Endothelial cell of umbilical vein (primary cell): ENCODE results near the gene MAP3K1. TPM values are rescaled to one million over a fixed set of nuclear protein-coding genes. Genes with fewer than 3 reads are reported as not detected.

Experiments used
- BruUV-seq: library from RNA; stranded (reverse); fragments of 400-500 nt; replicated peaks from 2 replicates; lab custom pipeline; 2021; lab: Mats Ljungman, UMichigan
- CTCF ChIA-PET: fragments of 300-600, 350-600 bp; sonication (Branson Sonifier 250); formaldehyde crosslinking; loops from one replicate; lab custom pipeline; 2021; ENCODE audit warnings: antibody characterized with exemption, inconsistent platforms; lab: Charles Lee
- POLR2A ChIA-PET: fragments of 300-600, 350-600 bp; sonication (Branson Sonifier 250); formaldehyde crosslinking; loops from one replicate; lab custom pipeline; 2021; ENCODE audit warnings: antibody characterized with exemption, inconsistent platforms; lab: Charles Lee
- DNase-seq: peaks from one replicate; pipeline ENCODE4 v3.0.0-alpha.2; 2011; ENCODE audit warnings: low read depth, low spot score
- FAIRE-seq: peaks from 2 replicates; lab custom pipeline; 2011; peaks lifted over from hg19 to GRCh38; lab: Jason Lieb, UNC
- H2AFZ ChIP-seq: 2 replicates; pipeline ENCODE4 v1.6.0; 2012; ENCODE audit warnings: low read depth, low read length, control low read depth, inconsistent platforms
- H3K27ac ChIP-seq: 2 replicates; pipeline ENCODE4 v1.5.1; 2011; ENCODE audit warnings: low read depth, mild to moderate bottlenecking, control low read depth, low read length, moderate library complexity; ENCODE audit not compliant: insufficient read depth
- H3K27me3 ChIP-seq, 2 experiments: 2 replicates each; pipeline versions ENCODE4 v1.6.0 to v1.6.1; 2011; ENCODE audit warnings: low read length in 2 of 2, mixed read lengths in 1 of 2; ENCODE audit not compliant: control insufficient read depth in 2 of 2, insufficient read depth in 2 of 2
- H3K36me3 ChIP-seq, 2 experiments: 2 replicates in 1 of 2; 3 replicates in 1 of 2; pipeline ENCODE4 v1.5.1; 2011; ENCODE audit warnings: low read length in 2 of 2, mild to moderate bottlenecking in 1 of 2, moderate library complexity in 1 of 2; ENCODE audit not compliant: control insufficient read depth in 2 of 2, insufficient read depth in 2 of 2; ENCODE audit errors: extremely low read depth in 1 of 2
- H3K4me1 ChIP-seq: 3 replicates; pipeline ENCODE4 v1.5.1; 2011; ENCODE audit warnings: mild to moderate bottlenecking, low read length; ENCODE audit not compliant: control insufficient read depth, insufficient read depth; ENCODE audit errors: extremely low read depth
- H3K4me2 ChIP-seq: 2 replicates; pipeline ENCODE4 v1.6.1; 2011; ENCODE audit warnings: low read length, control low read depth, mixed read lengths; ENCODE audit not compliant: insufficient read depth
- H3K4me3 ChIP-seq, 3 experiments: fragments of 200-600 bp in 1 of 3; sonication (generic), shearing (Covaris generic) in 1 of 3; replicated peaks in 1 of 3; 2 replicates each; pipeline ENCODE4 v1.5.1; 2011 to 2016; ENCODE audit warnings: control low read depth in 3 of 3, low read length in 3 of 3, mild to moderate bottlenecking in 2 of 3, inconsistent platforms in 1 of 3, low read depth in 1 of 3, moderate library complexity in 1 of 3; ENCODE audit not compliant: insufficient read depth in 1 of 3
- H3K79me2 ChIP-seq: 2 replicates; pipeline ENCODE4 v1.6.0; 2012; ENCODE audit warnings: low read length, inconsistent platforms; ENCODE audit not compliant: control insufficient read depth, insufficient read depth
- H3K9ac ChIP-seq: replicated peaks from 2 replicates; pipeline ENCODE3; 2011; ENCODE audit warnings: low read length, control low read depth; ENCODE audit not compliant: insufficient read depth; ENCODE audit errors: extremely low read depth
- H3K9me1 ChIP-seq: replicated peaks from 3 replicates; pipeline ENCODE4 v1.6.0; 2011; ENCODE audit warnings: mild to moderate bottlenecking, low read length; ENCODE audit not compliant: control insufficient read depth, insufficient read depth; ENCODE audit errors: extremely low read depth
- H3K9me3 ChIP-seq: replicated peaks from 2 replicates; pipeline ENCODE4 v1.5.1; 2012; ENCODE audit warnings: low read length, inconsistent platforms; ENCODE audit not compliant: control insufficient read depth, insufficient read depth
- H4K20me1 ChIP-seq: replicated peaks from 2 replicates; pipeline ENCODE3; 2011; ENCODE audit warnings: mild to moderate bottlenecking, low read length; ENCODE audit not compliant: control insufficient read depth, insufficient read depth; ENCODE audit errors: extremely low read depth
- EZH2 ChIP-seq: IDR thresholded peaks from 2 replicates; pipeline ENCODE4 v1.6.1; 2012; ENCODE audit warnings: borderline replicate concordance, low read depth, mild to moderate bottlenecking, moderate library complexity, low read length, inconsistent platforms; ENCODE audit not compliant: severe bottlenecking
- FOS ChIP-seq: IDR thresholded peaks from 2 replicates; pipeline ENCODE4 v1.6.1; 2011; ENCODE audit warnings: mild to moderate bottlenecking, low read length, moderate library complexity, borderline replicate concordance; ENCODE audit not compliant: insufficient read depth
- GATA2 ChIP-seq: IDR thresholded peaks from 2 replicates; pipeline ENCODE4 v1.7.0; 2011; ENCODE audit warnings: low read depth, mild to moderate bottlenecking, moderate library complexity, mixed read lengths, low read length; ENCODE audit not compliant: insufficient read length, insufficient read depth
- JUN ChIP-seq: IDR thresholded peaks from 2 replicates; pipeline ENCODE4 v1.6.1; 2011; ENCODE audit warnings: borderline replicate concordance, low read depth; ENCODE audit not compliant: insufficient read length, insufficient read depth
- MYC ChIP-seq: IDR thresholded peaks from one replicate; pipeline ENCODE4 v1.6.1; 2011; ENCODE audit warnings: mild to moderate bottlenecking, low read depth, low read length
- POLR2A ChIP-seq: IDR thresholded peaks from 2 replicates; pipeline ENCODE4 v1.6.1; 2012; ENCODE audit warnings: low read depth, mild to moderate bottlenecking, control low read depth, low read length
- POLR2AphosphoS5 ChIP-seq: IDR thresholded peaks from 2 replicates; pipeline ENCODE4 v1.6.1; 2012; ENCODE audit warnings: low read depth, mild to moderate bottlenecking, control low read depth, low read length, moderate library complexity; ENCODE audit not compliant: insufficient read depth
- dilution Hi-C: fragments of 300-500 bp; cut with MboI; formaldehyde crosslinking; loops from one replicate; pipeline ENCODE4 v1.15.0; 2019; ENCODE audit warnings: low sequenced_read_pairs; ENCODE audit not compliant: extremely low pct_ligation_motif_present
- intact Hi-C: fragments of 100-400 bp; cut with micrococcal nuclease; formaldehyde crosslinking; loops from one replicate; pipeline ENCODE4 v1.10.0; 2022
- polyA plus RNA-seq, 4 experiments: library from polyadenylated mRNA; depleted of rRNA in 3 of 4; stranded (reverse) in 3 of 4; unstranded in 1 of 4; fragments of >200 nt; gene quantifications; 2 replicates each; pipeline versions ENCODE4 v1.2.1 to v1.2.3, GENCODE V29; 2011 to 2012; ENCODE audit warnings: missing spikeins in 1 of 4
- total RNA-seq: library from RNA; stranded (reverse); gene quantifications from 2 replicates; pipeline ENCODE4 v1.2.3, GENCODE V29; 2021
- TF ChIP-seq, protein P1 (sequence below), 2 donors: IDR thresholded peaks; 1 replicate in 1 of 2; 2 replicates in 1 of 2; pipeline ENCODE4 v1.5.1; 2011; ENCODE audit warnings: low read length in 2 of 2, mild to moderate bottlenecking in 2 of 2, moderate library complexity in 2 of 2, control low read depth in 1 of 2, inconsistent platforms in 1 of 2, low read depth in 1 of 2; ENCODE audit not compliant: insufficient read depth in 1 of 2; ENCODE audit errors: extremely low read depth in 1 of 2
- TF ChIP-seq, protein P2 (sequence below): IDR thresholded peaks from 2 replicates; pipeline ENCODE4 v1.6.1; 2011; ENCODE audit not compliant: insufficient read depth, insufficient read length

Gene MAP3K1
- total and polyA plus RNA-seq, 2 donors (not counting 3 experiments of a cell fraction or from before 2014, with no cell fraction given), result 5.7 to 14.4 TPM

DNA sequence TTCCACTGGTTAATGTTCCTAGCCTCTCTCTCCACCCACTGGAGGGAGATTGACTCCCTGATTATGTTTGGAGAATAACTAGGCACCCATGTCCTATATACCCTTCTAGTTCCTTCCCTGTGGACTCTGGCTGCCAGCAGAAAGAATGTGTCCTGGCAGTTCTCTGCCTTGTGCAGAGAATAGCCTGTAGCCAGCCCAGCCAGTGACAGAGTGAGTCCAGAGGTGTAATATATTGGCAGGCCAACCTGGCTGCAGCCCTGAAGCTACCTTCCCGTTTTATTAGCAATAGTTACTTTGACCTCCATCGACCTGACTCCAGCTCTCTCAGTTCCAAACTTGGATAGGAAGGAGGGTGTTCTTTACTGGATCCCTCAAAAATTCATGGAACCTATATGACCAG, 102.2 kb downstream of the MAP3K1 start:
- no peaks in the 10 kb centered on the region for H3K9me3 ChIP-seq
- peaks cover 2% of the 10 kb centered on the region for H4K20me1 ChIP-seq
- H3K27ac ChIP-seq, result no peak overlapping the region
- FAIRE-seq (no peak), DNase-seq (no peak)
- no peak overlapping the region for H3K4me2 ChIP-seq
- intact Hi-C loops (no loop called here), dilution Hi-C loops (no loop called here)
- POLR2A ChIA-PET, result no interaction called here
- no peaks in the 10 kb centered on the region for H3K79me2 ChIP-seq
- no peak overlapping the region for H3K9ac ChIP-seq
- H3K27me3 ChIP-seq, result no peaks in the 10 kb centered on the region
- H3K36me3 ChIP-seq, result peaks cover 0 to 3% of the 10 kb centered on the region in 2 experiments
- no peak overlapping the region for H3K4me3 ChIP-seq
- no peaks in the 10 kb centered on the region for H3K9me1 ChIP-seq
- no TSS peak for BruUV-seq
- H3K4me1 ChIP-seq, result no peaks in the 10 kb centered on the region
- TF ChIP-seq, protein P1, sequence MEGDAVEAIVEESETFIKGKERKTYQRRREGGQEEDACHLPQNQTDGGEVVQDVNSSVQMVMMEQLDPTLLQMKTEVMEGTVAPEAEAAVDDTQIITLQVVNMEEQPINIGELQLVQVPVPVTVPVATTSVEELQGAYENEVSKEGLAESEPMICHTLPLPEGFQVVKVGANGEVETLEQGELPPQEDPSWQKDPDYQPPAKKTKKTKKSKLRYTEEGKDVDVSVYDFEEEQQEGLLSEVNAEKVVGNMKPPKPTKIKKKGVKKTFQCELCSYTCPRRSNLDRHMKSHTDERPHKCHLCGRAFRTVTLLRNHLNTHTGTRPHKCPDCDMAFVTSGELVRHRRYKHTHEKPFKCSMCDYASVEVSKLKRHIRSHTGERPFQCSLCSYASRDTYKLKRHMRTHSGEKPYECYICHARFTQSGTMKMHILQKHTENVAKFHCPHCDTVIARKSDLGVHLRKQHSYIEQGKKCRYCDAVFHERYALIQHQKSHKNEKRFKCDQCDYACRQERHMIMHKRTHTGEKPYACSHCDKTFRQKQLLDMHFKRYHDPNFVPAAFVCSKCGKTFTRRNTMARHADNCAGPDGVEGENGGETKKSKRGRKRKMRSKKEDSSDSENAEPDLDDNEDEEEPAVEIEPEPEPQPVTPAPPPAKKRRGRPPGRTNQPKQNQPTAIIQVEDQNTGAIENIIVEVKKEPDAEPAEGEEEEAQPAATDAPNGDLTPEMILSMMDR (IDR thresholded peaks at IDR 0.05; ENCODE audit: extremely low read depth in 1 of 2, insufficient read depth in 1 of 2, low read depth in 1 of 2, low read length in 2 of 2), result no peak
- CTCF ChIA-PET, result interaction anchor here (0.6 to 1.9 kb wide), 4 partner anchors 11 to 360 kb away, joined by 3 to 7 read pairs (median 4); no protein-coding TSS in a partner anchor
- H2AFZ ChIP-seq, result no peak overlapping the region

DNA sequence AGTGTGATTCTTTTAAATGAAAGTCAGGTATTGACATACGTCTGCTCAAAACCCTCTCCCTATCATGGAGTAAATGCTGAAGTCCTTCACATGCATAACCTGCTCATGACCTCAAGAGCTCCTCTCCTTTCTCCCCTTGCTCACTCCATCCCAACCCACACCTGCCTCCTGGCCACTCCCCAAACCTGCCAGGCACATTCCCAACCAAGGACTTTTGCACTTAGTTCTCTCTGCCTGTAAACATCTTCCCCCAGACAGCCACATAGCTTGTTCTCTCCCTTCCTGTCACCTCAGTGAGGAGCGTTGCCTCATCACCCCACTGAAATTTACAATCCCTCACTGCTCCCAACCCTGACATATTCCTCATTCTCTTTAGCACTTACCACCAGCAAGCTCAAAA, 102.7 kb downstream of the MAP3K1 start:
- no peak for TF ChIP-seq EZH2
- TF ChIP-seq MYC, result no peak
- TF ChIP-seq, protein P2, sequence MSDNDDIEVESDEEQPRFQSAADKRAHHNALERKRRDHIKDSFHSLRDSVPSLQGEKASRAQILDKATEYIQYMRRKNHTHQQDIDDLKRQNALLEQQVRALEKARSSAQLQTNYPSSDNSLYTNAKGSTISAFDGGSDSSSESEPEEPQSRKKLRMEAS, result no peak
- TF ChIP-seq POLR2A, result no peak
- TF ChIP-seq JUN, result no peak
- no peak for TF ChIP-seq POLR2AphosphoS5
- TF ChIP-seq FOS, result no peak
- TF ChIP-seq GATA2, result no peak
- TF ChIP-seq, protein P1 (IDR thresholded peaks at IDR 0.05; ENCODE audit: extremely low read depth in 1 of 2, insufficient read depth in 1 of 2, low read depth in 1 of 2, low read length in 2 of 2), result no peak
- Histone ChIP-seq H3K36me3 (peaks cover 4 to 7% of the 10 kb centered on the region in 2 experiments), H3K9ac (no peak overlapping the region), H3K4me2 (no peak overlapping the region), H3K9me3 (no peaks in the 10 kb centered on the region), H3K9me1 (no peaks in the 10 kb centered on the region), H2AFZ (no peak overlapping the region), H3K4me1 (no peaks in the 10 kb centered on the region), H4K20me1 (peaks cover 2% of the 10 kb centered on the region), H3K27me3 (no peaks in the 10 kb centered on the region), H3K27ac (no peak overlapping the region), H3K79me2 (no peaks in the 10 kb centered on the region), H3K4me3 (no peak overlapping the region)
- dilution Hi-C loops, result no loop called here
- no TSS peak for BruUV-seq
- ChIA-PET CTCF (interaction anchor here (0.6 kb wide), 1 partner anchor 359 kb away, joined by 3 read pairs; no protein-coding TSS in a partner anchor), POLR2A (no interaction called here)
- FAIRE-seq (no peak), DNase-seq (no peak)
- intact Hi-C loops, result no loop called here
